Stimulated activated CD4-positive, alpha-beta T cell treated with anti-CD3 and anti-CD28 coated beads, Interleukin-2, amount 100 ng/mL, for 48 hours (primary cell): Measurements from ENCODE around the gene FNDC1.

Source experiments
- DNase-seq, 2 donors: peaks; one replicate each; pipeline ENCODE4 v3.0.0-alpha.2; 2020

Gene FNDC1

DNA sequence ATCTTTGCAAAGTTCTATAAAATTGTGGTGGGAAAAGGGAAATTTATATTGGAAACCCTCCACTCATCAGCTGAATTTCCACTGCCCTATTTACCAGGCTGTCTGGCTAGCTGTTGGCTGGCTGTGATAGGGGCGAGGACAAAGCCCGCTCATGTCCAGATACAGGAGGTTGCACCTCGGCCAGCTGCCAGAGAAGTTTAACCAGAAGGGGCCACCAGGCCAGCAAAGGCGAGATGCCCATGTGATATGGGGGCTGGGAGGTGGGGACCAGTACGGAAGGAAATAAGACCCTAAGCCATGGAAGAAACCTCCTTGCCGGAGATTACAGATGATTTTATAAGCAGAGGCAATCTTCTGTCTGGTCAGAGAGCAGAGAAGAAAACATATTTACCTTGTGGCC, 143.8 kb downstream of the FNDC1 start:
- DNase-seq: no peak

DNA sequence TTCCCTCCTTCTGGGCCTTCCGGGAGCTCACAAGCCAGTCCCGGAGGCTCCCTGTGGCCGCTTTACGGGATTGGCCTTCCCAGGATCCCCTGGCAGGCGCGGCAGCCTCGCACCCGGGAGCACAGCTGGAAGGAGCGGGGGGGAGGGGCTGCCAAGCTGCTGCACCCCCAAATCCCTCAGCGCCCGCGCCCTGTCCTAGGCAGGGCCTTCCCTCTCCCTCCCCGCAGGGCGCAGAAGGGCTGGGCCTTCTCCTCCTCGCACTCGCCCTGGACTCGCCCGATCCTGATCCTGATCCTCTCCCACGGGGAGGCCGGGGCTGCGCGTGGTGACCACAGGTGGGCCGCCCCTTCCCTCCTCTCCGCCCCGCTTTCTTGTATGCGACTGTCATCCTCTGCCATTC, 146.4 kb downstream of the FNDC1 start:
- DNase-seq: no peak

DNA sequence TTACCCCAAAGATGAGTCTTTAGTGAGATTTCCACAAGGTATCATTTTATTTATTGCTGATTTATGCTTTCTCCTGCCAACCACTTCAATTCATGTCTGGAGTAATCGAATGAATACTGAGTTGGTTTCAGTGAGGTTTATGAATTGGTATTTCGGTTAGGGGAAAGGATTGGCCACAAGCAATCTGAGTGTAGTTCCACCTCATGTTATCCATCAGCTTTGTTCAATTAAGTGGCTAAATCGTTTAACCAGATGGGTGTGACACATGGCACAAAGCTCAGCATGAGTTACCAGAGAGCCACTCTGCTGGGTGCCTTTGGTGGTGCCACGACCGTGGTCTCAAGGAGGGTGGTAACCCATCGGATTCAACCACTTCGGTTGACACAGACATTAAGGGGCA, 148.2 kb downstream of the FNDC1 start:
- no peak for DNase-seq

DNA sequence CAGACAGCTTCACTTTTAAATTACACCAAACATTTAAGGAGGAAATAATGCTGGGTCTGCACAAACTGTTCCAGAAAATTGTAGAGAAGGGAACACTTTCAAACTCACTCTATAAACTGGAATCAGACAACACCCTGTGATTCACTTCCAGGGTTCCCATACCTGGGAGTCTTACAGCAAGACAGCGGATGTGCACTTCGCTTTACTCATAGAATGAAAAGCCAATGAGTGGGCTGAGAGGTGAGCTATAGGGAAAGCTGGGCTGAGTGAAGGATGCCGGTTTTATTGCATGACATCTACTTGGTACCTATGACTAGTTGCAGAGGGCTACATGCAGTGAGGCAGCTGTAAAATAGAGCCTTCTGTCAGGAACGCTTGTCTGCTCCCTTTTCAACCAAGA, 152.1 kb downstream of the FNDC1 start:
- DNase-seq: no peak
